IPS-NIHi7 (cell line): ENCODE results near the gene C5orf52.
"Not testable (repeated sequence)": the region's sequence is repeated elsewhere in the genome, so short reads cannot be mapped to it uniquely, and the experiment has no call there.

Source experiments
- DNase-seq: peaks from one replicate; pipeline ENCODE4 v3.0.0; 2012; ENCODE audit warnings: mixed read lengths; ENCODE audit errors: extremely low spot score

Gene C5orf52

DNA sequence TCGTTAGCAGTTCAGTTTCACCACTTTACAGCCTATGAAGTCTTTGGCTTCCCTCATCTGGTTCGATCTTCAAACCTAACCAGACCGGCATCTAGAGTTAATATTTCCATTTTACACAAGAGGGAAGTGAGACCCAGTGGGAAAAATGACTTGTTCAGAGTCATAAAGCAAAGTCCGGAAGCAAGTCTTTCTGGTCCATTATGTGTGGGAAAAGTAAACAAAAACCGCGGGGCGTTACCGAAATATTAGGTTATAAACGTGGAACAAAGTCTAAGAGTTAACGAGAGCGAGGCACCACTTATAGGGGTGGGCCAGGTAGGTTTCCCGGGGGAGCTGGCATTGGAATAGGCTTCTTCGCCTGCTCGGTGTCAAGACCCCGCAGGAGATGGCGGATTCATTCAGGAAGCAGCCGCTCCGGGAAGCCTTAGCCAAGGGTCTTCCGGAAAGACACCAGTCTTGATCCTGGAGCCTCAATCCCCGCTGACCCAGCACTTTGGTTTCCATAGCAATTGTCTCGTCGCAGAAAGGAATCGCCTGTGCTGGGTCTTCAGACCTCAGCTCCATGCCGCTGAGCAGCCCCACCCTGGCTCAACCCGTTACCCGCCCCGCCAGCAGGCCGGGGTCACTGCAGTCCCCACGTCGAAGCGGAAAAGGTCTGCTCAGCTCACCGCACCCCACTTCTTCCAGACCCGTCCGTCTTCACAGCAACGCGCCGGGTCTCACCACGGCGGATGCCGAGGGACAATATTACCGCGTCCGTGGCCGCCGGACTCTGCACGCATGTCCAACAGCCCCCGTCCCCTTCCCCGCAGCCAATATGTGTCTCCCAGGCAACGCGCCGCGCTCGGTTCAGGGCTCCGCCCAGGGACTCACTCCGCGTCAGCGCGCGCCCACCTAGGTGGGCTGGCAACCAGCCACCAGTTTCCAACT is at the start of gene C5orf52:
Gene C5orf52 (plus strand): TSS at position 872 of the 930 bp plus-strand sequence. CDS start 82 bp downstream, outside the sequence.
- peak; percentile 77 for DNase-seq

DNA sequence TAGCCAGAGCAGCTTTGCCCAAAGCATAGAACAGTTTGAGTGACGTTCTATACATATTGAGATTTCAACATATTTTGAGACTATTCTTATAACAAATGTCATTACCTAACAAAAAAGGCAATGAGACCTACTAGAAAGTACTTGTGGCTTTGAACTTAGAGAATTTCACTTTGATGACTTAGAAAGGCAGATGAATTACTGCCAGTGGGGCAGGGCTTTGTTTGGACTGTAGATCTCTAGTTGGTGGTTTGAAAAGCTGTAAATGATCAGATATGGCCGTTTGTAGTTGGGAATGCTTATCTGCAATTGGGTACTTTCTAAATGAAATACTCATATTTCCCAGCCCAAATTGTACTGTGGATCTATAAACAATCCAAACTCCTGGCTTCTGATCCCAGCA is 47.2 kb upstream of the C5orf52 start:
- DNase-seq: no peak

DNA sequence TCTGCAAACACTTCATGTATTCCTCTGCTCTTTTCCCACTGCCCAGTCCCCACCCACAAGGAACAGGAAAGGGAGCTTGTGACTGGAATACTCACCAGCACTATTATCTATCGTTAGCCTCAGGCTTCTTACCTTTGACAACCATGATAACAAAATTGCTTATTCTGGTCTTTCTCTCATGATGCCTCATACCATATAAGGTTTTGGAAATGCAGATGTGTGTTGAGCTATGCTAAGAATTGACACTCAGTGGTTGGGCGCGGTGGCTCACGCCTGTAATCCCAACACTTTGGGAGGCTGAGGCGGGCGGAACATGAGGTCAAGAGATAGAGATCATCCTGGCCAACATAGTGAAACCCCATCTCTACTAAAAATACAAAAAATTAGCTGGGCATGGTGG is 44.5 kb upstream of the C5orf52 start:
- no peak for DNase-seq

DNA sequence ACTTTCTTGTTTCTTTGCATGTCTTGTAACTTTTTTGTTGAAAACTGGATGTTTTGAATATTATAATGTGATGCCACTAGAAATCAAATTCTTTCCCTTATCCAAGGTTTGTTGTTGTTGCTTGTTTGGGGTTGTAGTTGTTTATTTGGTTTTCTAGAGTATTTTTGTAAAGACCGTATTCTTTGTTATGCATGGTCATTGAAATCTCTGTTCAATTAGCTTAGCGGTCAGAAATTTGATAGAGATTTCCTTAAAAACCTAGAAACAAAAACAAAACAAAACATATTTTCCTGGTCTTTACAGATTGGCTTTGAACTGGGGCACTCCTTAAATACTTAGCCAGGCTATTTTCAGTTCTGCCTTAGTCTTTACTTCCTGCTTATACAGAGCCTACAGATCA is 41.0 kb upstream of the C5orf52 start:
- no peak for DNase-seq

DNA sequence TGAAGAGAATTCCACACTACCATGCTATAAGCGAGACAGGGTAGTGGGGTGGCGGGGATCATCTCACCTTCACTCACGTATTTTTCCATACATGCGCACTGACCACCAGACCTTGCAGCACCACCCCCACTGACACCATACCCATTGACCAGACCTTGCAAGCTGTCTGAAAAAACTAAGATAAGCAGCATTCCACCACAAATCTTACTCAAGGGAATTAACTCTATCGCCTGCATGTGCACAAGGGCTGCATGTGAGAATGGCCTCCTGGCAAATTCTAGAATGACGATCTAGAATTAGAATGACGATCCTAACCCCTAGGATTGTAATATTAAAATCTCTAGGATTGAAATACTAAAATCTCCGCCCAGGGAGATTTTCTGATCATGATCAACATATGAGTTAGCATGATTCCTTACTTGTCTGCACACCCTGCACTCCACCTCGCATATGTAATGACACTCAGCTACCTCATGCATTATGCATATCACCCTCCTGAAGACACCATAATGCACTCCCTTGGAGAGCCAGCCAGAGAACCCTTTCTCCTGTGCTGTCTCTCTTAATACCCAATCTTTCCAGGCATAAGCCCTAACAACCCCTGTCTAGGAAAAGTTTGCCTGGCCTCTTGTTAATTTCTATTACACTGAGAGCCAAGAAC is 30.8 kb upstream of the C5orf52 start:
- no peak for DNase-seq

DNA sequence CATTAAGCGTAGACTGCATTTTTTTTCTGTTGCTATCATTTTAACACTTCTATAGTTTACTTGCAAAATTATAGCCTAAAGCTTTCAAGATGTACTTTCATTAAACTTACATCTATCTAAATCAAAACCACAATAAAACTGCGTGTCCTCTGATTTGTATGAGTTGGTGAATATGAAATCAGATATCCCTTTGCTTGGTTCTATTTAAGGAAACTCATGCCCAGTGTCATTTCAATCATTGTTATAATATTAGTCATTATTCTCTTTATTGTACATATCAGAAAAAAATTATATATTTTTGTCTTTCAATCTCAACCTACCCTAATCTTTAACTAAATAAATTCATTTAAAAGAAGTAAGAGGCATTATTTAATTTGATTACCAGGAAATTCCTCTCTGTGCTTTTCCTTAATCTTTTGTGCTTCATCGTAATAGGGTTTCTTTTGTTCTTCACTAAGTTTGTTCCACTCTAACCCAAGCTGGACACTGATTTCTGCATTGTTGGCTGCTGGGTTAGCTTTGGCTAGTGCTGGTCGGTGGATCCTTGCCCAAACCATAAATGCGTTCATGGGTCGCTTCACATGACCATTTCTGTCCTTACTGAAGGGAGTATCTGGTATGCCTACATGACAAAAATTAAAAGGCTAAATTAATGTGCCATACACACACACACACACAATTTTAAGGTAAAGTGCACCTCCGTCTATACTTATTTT is 22.9 kb upstream of the C5orf52 start:
- no peak for DNase-seq

DNA sequence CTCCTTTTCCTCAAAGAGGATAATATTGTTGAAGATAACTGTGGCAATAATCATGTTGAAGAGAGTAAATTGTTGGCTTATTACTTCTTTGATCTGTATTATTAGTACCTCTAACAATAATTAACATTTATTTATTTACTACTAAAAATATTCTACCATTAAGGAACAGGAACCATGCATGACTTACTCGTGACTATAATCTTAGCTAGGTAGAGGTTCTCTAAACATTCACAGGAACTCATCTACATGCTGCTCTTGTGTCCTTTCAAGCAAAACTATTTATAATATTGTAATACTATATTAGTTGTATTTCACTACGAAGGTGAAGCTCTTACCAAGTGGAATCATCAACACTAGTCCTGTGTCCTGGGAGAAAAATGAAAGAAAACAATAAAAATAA is 22.2 kb upstream of the C5orf52 start:
- DNase-seq: no peak

DNA sequence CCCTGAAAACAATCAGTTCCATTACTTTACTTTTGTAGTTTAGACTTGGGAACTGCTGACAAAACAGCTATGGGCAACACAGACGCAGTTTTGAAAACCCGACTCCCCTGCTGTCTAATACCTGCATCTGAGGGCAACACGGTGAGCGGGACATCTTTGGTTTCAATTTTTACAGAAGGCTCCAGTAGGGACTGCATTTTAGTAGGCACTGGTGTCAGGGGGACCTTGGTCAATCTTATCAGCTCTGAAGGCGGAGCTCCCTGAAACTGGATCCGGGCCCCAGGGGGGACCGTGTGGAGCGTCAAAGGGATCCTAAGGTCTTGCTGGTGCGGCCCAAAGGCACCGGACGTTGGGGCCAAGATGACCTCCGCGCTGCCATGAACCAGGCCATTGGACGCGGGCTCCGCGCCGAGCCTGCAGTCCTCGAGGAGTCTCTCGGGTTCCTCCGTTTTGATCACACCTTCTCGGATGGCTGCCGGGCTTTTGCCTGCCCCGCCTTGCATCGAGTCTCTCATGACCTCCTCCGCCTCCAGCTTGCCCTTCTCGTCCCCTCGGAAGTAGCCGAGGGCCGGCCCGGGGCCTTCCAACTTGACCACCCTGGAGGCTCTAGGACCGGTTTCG is 20.2 kb upstream of the C5orf52 start:
- DNase-seq: no peak

DNA sequence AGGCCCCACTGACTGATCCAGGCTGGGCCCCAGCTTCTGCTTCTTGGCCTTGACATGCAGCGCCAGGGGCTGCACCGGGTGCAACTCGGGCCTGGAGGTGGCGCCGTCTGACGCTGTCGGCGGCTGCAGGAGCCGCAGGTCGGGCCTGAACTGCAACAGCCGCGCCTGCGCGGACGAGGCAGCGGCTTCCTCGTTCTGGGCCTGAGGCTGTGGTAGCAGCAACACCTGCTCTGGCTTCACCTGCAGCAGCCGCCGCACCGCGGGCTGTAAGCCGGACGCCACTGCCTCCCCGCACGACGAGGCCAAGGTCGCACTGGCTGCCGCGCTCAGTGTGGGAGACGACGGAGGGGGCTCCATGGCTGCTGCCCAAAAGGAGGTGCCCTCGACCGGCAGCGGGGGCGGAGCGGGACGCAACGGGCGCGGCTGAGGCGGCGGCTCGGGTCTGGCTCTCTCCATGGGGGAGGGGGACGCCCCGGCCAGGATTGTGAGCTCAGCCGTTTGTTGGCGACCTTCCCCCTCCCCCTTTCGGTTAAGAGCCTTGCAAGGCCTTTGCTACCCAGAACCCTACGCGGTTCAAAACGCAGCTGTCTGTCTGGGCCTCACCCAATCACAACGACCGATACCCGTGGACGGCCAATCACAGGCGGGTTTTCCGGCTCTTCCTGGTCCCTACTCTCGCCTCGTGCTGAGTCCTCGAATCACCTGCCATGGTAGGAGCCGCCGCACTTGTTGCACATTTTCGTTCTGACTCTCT is 19.5 kb upstream of the C5orf52 start:
- DNase-seq: peak; percentile 88

DNA sequence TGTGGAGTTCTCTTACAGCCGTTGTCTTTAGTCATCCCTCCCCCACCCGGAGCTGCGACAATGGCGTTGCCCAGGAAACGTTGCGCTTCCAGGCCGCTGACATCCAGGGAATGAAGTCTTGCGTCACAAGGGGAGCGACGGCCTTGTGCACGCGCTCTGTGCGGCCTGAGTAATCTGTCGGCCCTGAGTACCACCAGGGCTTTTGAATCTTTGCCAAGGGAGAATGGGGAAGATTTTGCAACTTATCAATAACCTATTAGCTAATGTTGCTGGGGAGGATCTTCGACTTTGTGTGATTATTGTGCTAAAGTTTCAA is 19.0 kb upstream of the C5orf52 start, which contains the start of gene SOX30:
Gene SOX30 (minus strand): TSS at position 62 of the 316 bp plus-strand sequence. CDS start 360 bp downstream, outside the sequence.
- DNase-seq: no peak

DNA sequence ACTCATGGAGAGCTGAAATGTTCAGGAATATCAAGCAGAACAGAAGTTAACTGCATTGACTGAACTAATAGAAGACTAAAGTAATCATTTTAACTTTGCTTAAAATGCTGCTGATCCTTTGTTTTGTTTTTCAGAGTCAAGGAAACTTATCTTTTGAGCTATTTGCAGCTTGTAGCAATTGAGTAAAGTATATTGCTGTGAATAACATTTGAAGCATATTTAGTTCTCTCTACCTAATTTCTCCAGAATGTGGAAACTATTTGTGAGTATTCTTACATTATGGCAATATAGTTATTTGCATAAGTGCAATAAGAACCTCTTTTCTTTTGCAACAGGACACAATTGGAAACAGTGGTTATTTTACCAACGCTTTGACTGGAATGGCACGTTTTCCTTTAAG is 13.8 kb upstream of the C5orf52 start:
- DNase-seq: no peak

DNA sequence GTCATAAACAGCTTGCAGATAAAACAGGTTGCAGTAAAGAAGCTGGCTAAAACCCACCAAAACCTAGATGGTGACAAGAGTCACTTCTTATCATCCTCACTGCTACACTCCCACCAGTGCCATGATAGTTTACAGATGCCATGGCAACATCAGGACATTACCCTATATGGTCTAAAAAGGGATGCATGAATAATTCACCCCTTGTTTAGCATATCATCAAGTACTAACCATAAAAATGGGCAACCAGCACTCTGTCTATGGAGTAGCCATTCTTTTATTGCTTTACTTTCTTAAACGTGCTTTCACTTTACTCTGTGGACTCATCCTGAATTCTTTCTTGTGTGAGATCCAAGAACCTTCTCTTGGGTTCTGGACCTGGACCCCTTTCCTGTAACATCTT is 12.4 kb upstream of the C5orf52 start:
- no peak for DNase-seq

DNA sequence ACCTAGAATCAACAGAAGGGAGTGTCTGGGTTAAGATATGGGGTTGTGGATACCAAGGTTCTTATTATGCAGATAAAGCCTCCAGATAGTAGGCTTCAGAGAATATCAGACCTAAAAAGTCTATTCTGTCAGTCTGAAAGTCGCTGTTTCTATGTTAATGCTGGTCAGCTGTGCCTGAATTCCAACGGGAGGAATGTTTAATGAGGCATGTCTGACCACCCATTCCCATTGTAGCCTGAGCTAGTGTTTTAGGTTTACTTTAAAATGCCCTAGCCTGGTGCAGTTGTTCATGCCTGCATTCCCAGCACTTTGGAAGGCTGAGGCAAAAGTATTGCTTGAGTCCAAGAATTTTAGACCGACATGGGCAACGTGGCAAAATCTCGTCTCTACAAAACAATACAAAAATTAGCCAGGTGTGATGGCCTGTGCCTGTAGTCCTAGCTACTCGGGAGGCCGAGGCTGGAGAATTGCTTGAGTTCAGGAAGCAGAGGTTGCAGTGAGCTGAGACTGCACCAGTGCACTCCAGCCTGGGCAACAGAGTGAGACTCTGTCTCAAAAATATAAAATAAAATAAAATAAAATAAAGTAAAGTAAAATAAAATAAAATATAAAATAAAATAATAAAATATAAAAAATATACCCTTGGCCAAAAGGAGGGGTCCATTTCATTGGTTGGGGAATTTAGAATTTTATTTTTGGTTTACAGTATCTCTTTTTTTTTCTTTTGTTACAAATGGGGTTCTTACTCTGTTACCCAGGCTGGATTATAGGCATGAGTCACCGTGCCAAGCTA is 11.3 kb upstream of the C5orf52 start:
- DNase-seq: no peak

DNA sequence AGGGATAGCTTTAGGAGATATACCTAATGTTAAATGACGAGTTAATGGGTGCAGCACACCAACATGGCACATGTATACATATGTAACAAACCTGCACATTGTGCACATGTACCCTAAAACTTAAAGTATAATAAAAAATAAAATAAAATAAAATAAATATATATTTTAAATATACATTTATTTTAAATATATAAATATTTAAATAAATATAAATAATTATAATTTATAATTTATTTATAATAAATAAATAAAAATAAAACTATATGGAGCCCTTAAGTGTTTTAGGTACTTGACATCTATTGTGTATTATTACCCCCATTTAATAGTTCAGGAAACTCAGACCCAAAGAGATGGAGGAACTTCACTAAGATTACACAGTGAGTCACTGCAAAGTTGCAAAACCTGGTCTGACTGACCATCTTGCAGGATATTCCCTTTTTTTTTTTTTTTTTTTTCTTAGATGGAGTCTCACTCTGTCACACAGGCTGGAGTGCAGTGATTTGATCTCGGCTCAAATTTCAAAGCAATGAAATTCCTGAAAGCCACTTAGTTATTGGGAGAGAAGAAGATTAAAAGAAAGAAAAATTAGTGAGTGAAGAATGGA is 5.8 kb upstream of the C5orf52 start:
- DNase-seq: no peak

DNA sequence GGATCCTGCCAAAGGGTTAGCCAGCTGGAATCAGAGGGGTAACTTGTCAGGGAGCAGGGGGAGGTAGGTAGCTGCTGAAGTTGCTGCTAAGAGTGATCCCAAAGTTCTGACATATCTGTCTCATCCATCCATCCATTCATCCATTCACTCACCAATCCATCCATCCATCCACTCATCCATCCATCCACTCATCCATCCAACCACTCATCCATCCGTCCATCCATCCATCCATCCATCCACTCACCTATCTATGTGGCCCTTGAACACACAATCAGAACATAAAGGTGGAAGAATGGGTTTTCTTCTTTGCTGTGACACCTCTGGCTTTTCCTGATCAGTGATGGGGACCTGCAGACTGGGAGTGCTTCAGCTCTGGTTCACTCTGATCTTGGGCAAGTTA is 3.0 kb upstream of the C5orf52 start:
- DNase-seq: no peak

DNA sequence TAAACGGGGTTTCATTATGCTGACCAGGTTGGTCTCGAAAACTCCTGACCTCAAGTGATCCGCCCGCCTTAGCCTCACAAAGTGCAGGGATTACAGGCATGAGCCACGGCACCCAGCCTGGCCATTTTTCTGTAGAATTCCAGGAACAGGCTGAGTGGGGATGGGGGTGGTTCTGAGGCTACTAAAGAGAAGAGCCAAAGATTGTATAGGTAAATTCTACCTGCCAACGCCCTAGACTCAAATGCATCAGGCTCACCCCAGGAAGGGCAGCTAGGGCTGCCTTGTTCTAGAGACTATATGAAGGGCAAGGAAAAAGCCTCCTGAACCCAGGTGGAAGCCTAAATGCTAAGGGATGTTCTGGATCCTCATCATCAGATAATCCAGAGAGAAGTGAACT is 1.6 kb upstream of the C5orf52 start:
- DNase-seq: no peak

DNA sequence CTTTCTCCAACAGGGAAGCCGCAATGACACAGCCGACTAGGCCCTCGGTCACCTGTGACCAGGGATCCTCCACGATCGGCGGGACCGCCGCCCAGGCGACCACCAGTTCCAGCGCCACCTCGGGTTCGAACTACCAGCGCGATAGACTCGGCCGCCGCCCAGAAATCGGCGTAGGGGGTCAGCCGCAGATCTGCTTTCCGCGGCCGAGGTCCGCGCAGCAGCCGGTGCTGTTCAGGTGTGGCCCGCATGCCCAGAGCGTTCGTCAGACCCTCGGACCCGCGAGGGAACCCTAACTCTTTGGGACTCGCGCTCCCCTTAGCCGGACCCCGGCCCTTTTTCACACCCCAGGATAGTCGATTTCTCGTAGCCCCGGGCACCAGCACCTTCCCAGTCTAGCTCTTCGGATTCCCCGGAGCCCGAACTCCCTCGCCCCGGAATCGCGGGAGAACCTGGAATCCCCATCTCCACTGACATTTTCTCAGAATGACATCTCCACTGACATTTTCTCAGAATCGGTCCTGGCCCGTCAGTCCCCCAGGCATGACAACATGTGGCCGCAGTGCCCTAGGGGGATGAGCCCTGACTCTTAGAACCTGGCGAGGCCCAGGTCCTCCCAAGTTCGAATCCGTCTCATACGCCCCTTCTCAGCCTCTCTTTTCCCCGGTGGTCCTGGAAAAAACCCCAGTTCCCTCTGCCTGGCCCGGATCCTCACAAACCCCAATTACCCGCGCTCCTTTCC is 428 bp downstream of the C5orf52 start:
- peak; percentile 36 for DNase-seq

DNA sequence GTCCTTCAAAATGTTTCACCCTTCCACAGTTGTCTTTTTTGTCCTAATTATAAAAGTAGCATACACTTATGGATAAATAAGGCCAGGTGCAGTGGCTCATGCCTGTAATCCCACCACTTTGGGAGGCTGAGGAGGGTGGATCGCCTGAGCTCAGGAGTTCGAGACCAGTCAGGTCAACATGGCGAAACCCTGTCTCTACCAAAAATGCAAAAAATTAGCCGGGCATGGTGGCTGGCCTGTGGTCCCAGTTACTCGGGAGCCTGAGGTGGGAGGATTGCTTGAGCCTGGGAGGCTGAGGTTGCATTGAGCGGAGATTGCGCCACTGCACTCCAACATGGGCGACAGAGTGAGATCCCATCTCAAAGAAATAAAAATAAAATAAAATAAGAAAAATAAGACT is 1.6 kb downstream of the C5orf52 start:
- DNase-seq: no peak

DNA sequence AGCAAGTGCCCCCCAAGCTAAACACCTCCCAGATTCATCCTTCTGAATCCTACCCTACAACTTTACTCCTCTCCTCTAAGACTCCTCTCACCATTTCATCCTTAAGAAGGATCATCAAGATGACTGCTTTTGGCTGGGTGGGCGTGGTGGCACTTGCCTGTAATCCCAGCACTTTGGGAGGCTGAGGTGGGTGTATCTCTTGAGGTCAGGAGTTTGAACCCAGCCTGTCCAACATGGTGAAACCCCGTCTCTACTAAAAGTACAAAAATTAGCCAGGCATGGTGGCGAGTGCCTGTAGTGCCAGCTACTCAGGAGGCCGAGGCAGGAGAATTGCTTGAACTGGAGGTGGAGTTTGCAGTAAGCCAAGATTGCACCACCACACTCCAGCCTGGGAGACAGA is 3.0 kb downstream of the C5orf52 start:
- DNase-seq: not testable (repeated sequence)
